Measurements from ENCODE around the gene NOSIP.

NOSIP gene

GRCh38 chr19:49542446-49542845 is 37.9 kb downstream of the NOSIP start:
- DNase-seq = no peak

GRCh38 chr19:49541914-49542313 is 38.4 kb downstream of the NOSIP start:
- no peak for DNase-seq

DNA sequence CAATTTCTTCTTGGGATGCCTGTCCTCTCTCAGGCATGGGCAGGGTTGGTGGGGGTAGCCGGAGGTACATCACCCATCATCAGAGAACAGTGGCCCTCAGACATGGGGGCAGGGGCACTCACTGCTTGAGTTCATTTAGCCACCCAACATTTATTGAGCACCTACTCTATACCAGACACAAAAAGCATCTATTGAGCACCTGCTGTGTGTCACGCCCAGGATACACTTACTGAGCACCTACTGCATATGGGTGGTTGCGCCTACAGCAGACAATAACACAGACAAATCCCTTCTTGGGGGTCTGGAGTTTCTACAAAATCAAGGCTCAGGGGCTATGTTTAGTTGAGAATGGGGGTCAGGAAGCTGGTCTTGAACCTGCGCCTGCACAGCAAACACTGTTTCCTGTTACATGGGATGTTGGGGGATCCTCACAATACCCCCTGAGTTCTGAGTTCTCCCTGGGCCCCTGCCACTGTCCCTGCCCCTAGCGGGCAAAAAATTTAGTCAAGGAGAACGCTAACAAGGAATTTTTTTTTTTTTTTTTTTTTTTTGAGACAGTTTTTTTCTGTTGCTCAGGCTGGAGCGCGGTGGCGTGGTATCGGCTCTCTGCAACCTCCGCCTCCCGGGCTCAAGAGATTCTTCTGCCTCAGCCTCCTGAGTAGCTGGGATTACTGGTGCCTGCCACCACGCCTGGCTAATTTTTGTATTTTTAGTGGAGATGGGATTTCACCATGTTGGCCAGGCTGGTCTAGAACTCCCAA is 41.0 kb downstream of the NOSIP start:
- no peak for DNase-seq

- no peak for DNase-seq
Measured at GRCh38 chr19:49538643-49539042, 41.7 kb downstream of the NOSIP start.

GRCh38 chr19:49536921-49537462 is 43.4 kb downstream of the NOSIP start:
- DNase-seq = no peak

DNA sequence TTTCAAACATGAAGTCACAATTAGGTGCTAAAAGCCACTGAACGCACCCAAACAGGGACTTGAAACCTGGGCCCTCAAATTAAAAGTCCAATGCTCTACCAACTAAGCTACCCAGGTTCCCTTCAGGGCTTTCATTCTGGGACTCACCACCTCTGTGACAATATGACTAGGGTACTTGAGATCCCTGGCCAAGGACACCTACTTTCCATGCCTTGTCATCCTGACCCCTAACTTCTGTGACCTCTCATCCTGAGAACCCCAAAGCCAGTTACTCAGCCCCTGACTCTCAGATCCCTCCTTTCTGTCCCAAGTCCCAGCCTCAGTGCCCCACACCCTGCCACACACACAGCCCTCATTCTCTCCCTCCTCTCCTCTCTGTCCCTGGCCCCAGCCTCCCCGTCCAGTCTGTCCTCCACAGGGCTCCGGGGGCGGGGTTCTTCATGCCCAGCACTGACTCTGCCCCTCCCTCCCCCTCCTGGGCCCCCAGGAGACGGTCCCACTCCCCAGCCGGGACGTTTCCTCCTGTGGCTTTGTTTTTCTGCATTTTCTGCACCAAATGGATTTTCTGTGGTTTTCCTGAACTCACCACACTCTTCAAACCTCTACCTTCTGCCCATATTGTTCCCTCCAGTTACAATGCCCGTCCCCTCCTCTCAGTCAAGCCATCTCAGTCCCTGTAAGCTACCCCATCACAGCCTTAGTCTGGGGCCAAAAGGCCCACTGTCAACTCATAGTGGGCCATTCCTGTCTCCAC is 45.5 kb downstream of the NOSIP start:
- DNase-seq = no peak

DNA sequence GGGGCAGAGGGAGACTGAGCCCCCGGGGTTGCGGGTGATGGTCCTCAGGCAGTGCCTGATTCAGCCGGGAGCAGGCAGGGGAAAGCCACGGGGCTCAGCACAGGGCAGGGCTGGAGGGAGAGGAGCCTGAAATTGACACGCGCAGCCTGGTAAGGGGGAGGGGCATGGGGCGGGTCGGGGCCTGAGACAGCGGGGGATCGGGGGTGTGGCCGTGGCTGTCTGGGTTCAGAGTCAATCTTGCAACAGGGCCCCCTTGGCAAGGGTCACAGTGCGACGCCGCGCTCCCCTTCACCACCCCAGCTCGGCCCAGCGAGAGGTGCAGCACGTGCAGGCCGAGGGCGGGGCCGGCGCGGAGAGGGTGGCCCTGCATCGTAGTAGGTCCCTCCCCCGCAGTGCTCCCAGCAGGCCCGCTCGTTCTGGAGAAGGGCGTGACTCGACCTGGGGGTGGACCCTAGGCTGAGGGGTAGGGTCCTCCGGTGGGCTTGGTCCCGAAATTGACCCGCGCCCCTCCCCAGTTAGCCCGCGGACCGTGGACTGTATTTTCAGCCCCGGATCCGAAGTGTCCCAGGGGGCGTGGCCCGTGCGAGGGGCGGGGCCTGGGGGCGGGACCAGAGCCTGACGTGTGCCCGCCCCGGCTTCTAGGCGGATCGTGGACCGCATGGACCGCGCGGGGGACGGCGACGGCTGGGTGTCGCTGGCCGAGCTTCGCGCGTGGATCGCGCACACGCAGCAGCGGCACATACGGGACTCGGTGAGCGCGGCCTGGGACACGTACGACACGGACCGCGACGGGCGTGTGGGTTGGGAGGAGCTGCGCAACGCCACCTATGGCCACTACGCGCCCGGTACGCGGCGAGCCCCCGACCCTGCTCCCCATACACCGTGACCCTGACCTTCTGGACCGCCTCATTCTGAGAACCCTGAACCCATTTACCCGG is 46.5 kb downstream of the NOSIP start:
- no peak for DNase-seq

DNA sequence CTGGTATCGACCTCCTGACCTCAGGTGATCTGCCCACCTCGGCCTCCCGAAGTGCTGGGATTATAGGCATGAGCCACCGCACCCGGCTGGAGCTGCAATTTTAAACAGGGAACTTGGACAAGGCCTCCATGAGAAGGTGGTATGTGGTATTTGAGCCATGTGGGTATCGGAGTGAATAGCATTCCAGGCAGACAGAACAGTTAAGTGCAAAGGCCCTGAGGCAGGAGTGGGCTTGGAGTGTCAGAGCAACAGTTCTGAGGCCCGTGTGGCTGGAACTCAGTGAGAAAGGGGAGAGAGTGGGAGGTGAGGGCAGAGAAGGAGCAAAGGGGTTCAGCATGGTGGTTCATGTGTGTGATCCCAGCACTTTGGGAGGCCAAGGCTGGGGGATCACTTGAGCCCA is 49.6 kb downstream of the NOSIP start:
- no peak for DNase-seq

DNA sequence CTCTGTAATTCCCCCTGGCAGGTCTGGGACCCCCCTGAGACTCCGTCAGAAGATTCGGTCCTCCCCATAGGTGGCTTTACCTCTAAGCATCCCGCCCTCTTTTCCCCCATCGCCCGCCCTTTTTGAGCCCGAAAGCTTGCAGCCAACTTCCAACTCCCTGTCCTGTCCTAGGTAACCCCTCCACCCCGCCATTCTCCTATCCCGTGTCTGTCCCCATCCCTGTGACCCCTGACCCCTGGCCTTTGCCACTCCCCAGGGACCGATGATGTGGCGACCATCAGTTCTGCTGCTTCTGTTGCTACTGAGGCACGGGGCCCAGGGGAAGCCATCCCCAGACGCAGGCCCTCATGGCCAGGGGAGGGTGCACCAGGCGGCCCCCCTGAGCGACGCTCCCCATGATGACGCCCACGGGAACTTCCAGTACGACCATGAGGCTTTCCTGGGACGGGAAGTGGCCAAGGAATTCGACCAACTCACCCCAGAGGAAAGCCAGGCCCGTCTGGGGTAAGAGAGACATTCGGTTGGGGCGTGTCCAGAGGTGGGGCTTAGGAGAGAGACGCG is 52.1 kb downstream of the NOSIP start:
- DNase-seq = no peak

- no peak for DNase-seq
Measured at GRCh38 chr19:49524812-49525455, 55.4 kb downstream of the NOSIP start.

DNA sequence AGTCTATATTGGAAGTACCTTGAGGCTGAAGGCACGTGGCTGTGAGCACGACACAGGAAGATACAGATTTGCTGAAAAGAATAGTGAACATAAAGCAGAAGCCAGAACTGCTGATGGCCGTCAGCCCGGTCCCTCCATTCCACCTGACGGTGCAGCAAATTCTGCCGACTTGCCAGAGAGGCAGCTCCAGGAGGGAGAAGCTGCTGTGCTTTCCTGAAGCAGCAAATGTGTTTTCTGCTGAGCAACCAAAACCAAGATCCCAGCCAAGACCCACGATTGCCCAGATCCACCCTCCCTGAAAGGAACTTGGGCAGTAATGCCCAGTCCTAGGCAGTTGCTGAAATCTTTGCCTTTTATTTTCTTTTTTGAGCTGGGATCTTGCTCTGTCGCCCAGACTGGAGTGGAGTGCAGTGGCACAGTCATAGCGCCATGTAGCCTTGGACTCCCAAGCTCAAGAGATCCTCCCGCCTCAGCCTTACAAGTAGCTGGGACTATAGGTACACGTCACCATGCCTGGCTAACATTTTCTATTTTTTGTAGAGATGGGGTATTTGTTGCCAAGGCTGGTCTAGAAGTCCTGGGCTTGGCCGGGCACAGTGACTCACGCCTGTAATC is 59.5 kb downstream of the NOSIP start:
- DNase-seq = no peak

DNA sequence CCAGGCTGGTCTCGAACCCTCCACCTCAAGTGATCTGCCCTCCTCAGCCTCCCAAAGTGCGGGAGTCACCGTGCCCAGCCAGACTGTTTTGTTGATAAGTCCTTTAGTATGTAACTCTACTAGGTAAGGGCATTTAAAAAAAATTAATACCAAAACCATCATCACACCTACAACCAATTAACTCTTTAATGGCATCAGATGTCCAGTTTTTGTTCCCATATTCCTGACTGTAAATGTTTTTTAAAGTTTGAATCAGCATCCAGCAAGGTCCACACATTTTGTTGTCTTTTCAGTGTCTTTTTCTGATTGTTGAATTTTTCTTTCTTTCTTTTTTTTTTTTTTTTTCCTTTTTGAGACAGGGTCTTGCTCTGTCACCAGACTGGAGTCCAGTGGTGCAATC is 62.3 kb downstream of the NOSIP start:
- no peak for DNase-seq

DNA sequence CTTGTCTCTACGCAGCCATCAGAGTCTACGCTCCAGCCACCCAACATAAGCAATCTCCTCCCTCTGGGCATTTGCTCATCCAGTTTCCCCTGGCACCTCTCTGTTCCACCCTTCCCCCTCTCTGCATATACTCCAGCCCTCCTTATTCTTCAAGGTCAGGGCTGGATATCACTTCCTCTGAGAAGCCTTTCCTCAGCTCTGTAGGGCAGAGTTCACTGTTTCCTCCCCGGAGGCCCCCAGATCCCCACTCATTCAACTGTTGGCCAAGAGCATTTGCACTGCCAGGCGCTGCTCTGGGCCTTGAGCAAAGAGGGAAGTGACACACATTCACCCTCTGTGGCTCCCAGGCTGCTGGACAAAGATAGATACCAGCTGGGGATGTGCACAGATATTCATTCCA is 64.6 kb downstream of the NOSIP start:
- peak; percentile 71 for DNase-seq

DNA sequence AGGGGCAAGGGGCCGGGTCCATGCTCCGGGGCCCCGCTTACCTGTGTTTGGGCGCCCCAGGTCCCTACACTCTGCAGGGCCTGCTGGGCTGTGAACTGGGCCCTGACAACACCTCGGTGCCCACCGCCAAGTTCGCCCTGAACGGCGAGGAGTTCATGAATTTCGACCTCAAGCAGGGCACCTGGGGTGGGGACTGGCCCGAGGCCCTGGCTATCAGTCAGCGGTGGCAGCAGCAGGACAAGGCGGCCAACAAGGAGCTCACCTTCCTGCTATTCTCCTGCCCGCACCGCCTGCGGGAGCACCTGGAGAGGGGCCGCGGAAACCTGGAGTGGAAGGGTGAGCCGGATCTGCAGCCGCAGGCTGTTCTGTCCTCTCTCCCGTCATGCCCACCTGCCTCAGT is 66.2 kb downstream of the NOSIP start:
- DNase-seq = no peak

- no peak for DNase-seq
Measured at GRCh38 chr19:49513746-49514118, 66.6 kb downstream of the NOSIP start.

GRCh38 chr19:49512970-49513745 is 67.2 kb downstream of the NOSIP start:
- DNase-seq = no peak

DNA sequence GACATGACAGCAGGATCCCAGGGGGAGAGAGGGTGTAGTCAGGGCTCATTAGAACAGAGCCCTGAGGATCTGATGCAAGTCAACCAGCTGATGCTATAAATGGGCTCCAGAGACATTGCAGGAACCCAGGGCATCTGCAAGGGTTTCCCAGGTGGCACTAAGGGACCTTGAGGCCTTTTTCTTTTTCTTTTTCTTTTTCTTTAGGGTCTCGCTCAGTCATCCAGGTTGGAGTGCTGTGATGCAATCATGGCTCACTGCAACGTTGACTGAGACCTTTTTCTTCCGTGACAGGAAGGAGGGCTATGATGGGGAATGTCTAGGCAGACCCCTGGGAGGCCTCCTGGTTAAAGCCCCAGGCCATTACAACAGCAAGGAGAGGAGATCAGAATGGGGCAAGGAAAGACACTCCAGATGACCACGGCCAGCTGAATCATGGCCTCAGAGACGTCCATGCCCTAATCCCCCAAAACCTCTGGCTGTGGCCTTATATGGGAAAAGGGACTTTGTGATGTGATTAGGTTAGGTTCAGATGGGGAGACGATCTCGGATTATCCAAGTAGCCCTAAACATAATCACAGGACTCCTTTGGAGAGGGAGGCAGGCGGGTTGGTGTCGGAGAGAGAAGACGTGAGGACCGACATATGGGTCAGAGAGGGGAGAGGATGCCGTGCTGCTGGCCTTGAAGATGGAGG is 72.4 kb downstream of the NOSIP start:
- no peak for DNase-seq

DNA sequence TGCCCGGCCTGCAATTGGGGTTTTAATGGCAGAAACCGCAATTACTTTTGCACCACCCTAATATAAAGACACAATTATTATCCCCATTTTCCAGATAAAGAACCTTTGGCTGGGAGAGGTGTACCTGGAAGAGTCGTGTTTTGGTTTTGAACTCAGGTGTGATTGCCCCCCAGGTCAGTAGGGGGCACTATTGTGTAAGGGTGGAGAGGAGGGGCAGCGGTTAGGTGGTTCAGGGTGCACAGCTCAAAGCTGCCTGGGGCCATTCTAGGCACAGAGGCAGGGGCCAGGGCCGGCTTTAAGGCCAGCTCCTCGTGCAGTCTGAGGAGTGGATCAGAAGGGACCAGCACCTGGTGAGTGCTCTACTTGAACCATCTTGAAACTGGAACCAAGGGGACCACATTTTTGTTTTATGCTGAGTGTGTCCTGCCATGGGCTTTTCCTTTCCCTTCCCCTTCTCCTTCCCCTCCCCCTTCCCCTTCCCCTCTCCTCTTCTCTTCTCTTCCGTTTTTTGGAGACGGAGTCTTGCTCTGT is 73.7 kb downstream of the NOSIP start:
- no peak for DNase-seq
